HEK293 (cell line): Measurements from ENCODE around the gene NR2C2AP.

ENCODE experiments used
- MEIS1 ChIP-seq: sonication (generic); formaldehyde crosslinking; IDR thresholded peaks from 2 replicates; pipeline ENCODE4 v1.8.1; 2022; ENCODE audit warnings: missing genetic modification reagents, mild to moderate bottlenecking, borderline replicate concordance
- ZNF416 ChIP-seq: fragments of 450-650 bp; formaldehyde crosslinking; IDR thresholded peaks from 2 replicates; pipeline ENCODE4 v1.5.1; 2016; ENCODE audit warnings: missing biosample characterization, missing genetic modification characterization
- ZNF518A ChIP-seq: fragments of 450-650 bp; formaldehyde crosslinking; conservative IDR thresholded peaks from 2 replicates; pipeline ENCODE4 v1.5.1; 2016; ENCODE audit warnings: low read depth, missing biosample characterization, missing genetic modification characterization
- ZNF658 ChIP-seq: fragments of 450-650 bp; formaldehyde crosslinking; IDR thresholded peaks from 2 replicates; pipeline ENCODE4; 2016; ENCODE audit warnings: missing biosample characterization, missing genetic modification characterization

- TF ChIP-seq ZNF518A: no peak
- TF ChIP-seq ZNF658 (tag by site-specific recombination): no peak
- TF ChIP-seq ZNF416: no peak
- no peak for TF ChIP-seq MEIS1 (CRISPR knock-in tag)
These were observed 47.1 kb upstream of the NR2C2AP start for GRCh38 chr19:19250196-19250801.
